PC-3 (cell line): Measurements from ENCODE around the gene INIP. TPM values are rescaled to one million over a fixed set of nuclear protein-coding genes. Genes with fewer than 3 reads are reported as not detected.

Source experiments
- ATAC-seq: fragments of 200-7000 bp; cut with Tn5 transposase; 2 replicates; pipeline ENCODE4 v1.9.1; 2020; ENCODE audit warnings: mild to moderate bottlenecking, moderate library complexity
- BruUV-seq: library from RNA; stranded (reverse); fragments of 400-500 nt; replicated peaks from 2 replicates; lab custom pipeline; 2021; lab: Mats Ljungman, UMichigan
- CTCF ChIA-PET: fragments of 300-600 bp; sonication (Branson Sonifier 250); formaldehyde crosslinking; loops from one replicate; lab custom pipeline; 2022; ENCODE audit warnings: antibody characterized with exemption; lab: Charles Lee
- POLR2A ChIA-PET: fragments of 300-600 bp; sonication (Branson Sonifier 250); formaldehyde crosslinking; loops from one replicate; lab custom pipeline; 2022; ENCODE audit warnings: antibody characterized with exemption; ENCODE audit not compliant: unreplicated experiment; lab: Charles Lee
- DNase-seq: peaks from one replicate; pipeline ENCODE4 v3.0.0-alpha.2; 2015
- H2AFZ ChIP-seq: fragments of 300-600 bp; sonication (generic); 2 replicates; pipeline ENCODE4 v1.6.0; 2016; ENCODE audit warnings: antibody characterized with exemption, low read length
- H3F3A ChIP-seq: fragments of 300-600 bp; sonication (generic); one replicate; pipeline ENCODE4 v1.6.0; 2017; ENCODE audit warnings: antibody characterized with exemption, low read length, control low read depth, mild to moderate bottlenecking; ENCODE audit not compliant: unreplicated experiment
- H3K27ac ChIP-seq: fragments of 300-600 bp; sonication (generic); 2 replicates; pipeline ENCODE4 v1.5.1; 2016; ENCODE audit warnings: mild to moderate bottlenecking, low read length
- H3K27me3 ChIP-seq: fragments of 300-600 bp; sonication (generic); 2 replicates; pipeline ENCODE4 v1.6.1; 2016; ENCODE audit warnings: low read length, mixed read lengths
- H3K36me3 ChIP-seq: fragments of 300-600 bp; sonication (generic); 2 replicates; pipeline ENCODE4 v1.6.1; 2016; ENCODE audit warnings: low read depth, mixed run types, low read length, mixed read lengths
- H3K4me1 ChIP-seq: fragments of 300-600 bp; sonication (generic); 2 replicates; pipeline ENCODE4 v1.5.1; 2016; ENCODE audit warnings: low read length; ENCODE audit not compliant: insufficient read depth
- H3K4me2 ChIP-seq: fragments of 300-600 bp; sonication (generic); 2 replicates; pipeline ENCODE4 v1.6.0; 2016; ENCODE audit warnings: low read length
- H3K4me3 ChIP-seq: fragments of 300-600 bp; sonication (generic); 2 replicates; pipeline ENCODE4 v1.5.1; 2016; ENCODE audit warnings: mild to moderate bottlenecking, low read length, mixed read lengths
- H3K79me2 ChIP-seq: fragments of 300-600 bp; sonication (generic); 2 replicates; pipeline ENCODE4 v1.6.1; 2017; ENCODE audit warnings: low read length, mixed read lengths
- H3K9ac ChIP-seq: fragments of 300-600 bp; sonication (generic); 2 replicates; pipeline ENCODE4 v1.6.0; 2016; ENCODE audit warnings: mild to moderate bottlenecking, low read length
- H3K9me2 ChIP-seq: fragments of 300-600 bp; sonication (generic); replicated peaks from 2 replicates; pipeline ENCODE4 v1.6.1; 2016; ENCODE audit warnings: mixed run types, low read length, mixed read lengths
- H3K9me3 ChIP-seq: fragments of 300-600 bp; sonication (generic); 2 replicates; pipeline ENCODE4 v1.6.1; 2016; ENCODE audit warnings: low read length, mixed read lengths
- H4K20me1 ChIP-seq: fragments of 300-600 bp; sonication (generic); 2 replicates; pipeline ENCODE4 v1.6.1; 2016; ENCODE audit warnings: low read length, mixed read lengths
- CTCF ChIP-seq: fragments of 300-600 bp; sonication (generic); conservative IDR thresholded peaks from 2 replicates; pipeline ENCODE4 v1.5.1; 2017; ENCODE audit warnings: antibody characterized with exemption, low read depth, mild to moderate bottlenecking, low read length
- EZH2 ChIP-seq: fragments of 300-600 bp; sonication (generic); IDR thresholded peaks from one replicate; pipeline ENCODE4 v1.6.1; 2017; ENCODE audit warnings: antibody characterized with exemption, mild to moderate bottlenecking, low read length; ENCODE audit not compliant: unreplicated experiment
- EZH2phosphoT487 ChIP-seq: fragments of 300-600 bp; sonication (generic); IDR thresholded peaks from 2 replicates; pipeline ENCODE4 v1.6.1; 2018; ENCODE audit warnings: mild to moderate bottlenecking, antibody characterized with exemption, low read length, borderline replicate concordance
- intact Hi-C: fragments of 100-400 bp; cut with micrococcal nuclease; formaldehyde crosslinking; loops from 2 replicates; pipeline ENCODE4 v1.9.0; 2023
- total RNA-seq: library from RNA; depleted of rRNA; stranded (reverse); fragments of >200 nt; gene quantifications from 2 replicates; pipeline ENCODE4 v1.2.3, GENCODE V29; 2014

INIP gene
- total RNA-seq, 1 experiment from 2014 or later: 15.1 TPM

GRCh38 chr9:112750016-112750763, 32.3 kb upstream of the INIP start, which contains the start of gene SNX30:
SNX30 (plus strand) TSS chr9:112750760; CDS start chr9:112751002, 242 bp downstream.
- peak within 1 kb of the TSS; percentile 66 for H3K9ac ChIP-seq
- no peaks in the 10 kb centered on the region for H3K27me3 ChIP-seq
- H3K4me1 ChIP-seq: peaks cover 39% of the 10 kb centered on the region
- no peaks in the 10 kb centered on the region for H4K20me1 ChIP-seq
- H3K27ac ChIP-seq: peak within 1 kb of the TSS; percentile 47
- H3K9me2 ChIP-seq: no peaks in the 10 kb centered on the region
- H3K4me2 ChIP-seq: peak within 1 kb of the TSS; percentile 99
- no peak for TF ChIP-seq EZH2phosphoT487
- TF ChIP-seq CTCF: no peak
- no peak for TF ChIP-seq EZH2
- H2AFZ ChIP-seq: peak within 1 kb of the TSS; percentile 86
- intact Hi-C loops: loop anchor here (5.0 kb wide), 1 partner anchor 42 kb away; no protein-coding TSS in a partner anchor
- H3F3A ChIP-seq: peaks cover 4% of the 10 kb centered on the region
- TSS peak; percentile 80 for BruUV-seq
- no peaks in the 10 kb centered on the region for H3K9me3 ChIP-seq
- ChIA-PET CTCF (no interaction called here), POLR2A (no interaction called here)
- H3K79me2 ChIP-seq: peaks cover 26% of the 10 kb centered on the region
- ATAC-seq: peak; percentile 49
- peak; percentile 86 for DNase-seq
- H3K36me3 ChIP-seq: no peaks in the 10 kb centered on the region
- H3K4me3 ChIP-seq: peak within 1 kb of the TSS; percentile 95

GRCh38 chr9:112747094-112747493, 29.2 kb upstream of the INIP start:
- ChIA-PET CTCF (no interaction called here), POLR2A (no interaction called here)
- Histone ChIP-seq H3K9me2 (no peaks in the 10 kb centered on the region), H4K20me1 (no peaks in the 10 kb centered on the region), H2AFZ (no peak overlapping the region), H3K36me3 (no peaks in the 10 kb centered on the region), H3F3A (no peaks in the 10 kb centered on the region), H3K9me3 (no peaks in the 10 kb centered on the region), H3K79me2 (peaks cover 12% of the 10 kb centered on the region), H3K4me1 (peaks cover 9% of the 10 kb centered on the region), H3K9ac (no peak overlapping the region), H3K27ac (no peak overlapping the region), H3K4me3 (no peak overlapping the region), H3K27me3 (no peaks in the 10 kb centered on the region), H3K4me2 (no peak overlapping the region)
- intact Hi-C loops: no loop called here
- BruUV-seq: no TSS peak
- ATAC-seq (no peak), DNase-seq (no peak)
- TF ChIP-seq EZH2phosphoT487 (no peak), CTCF (no peak), EZH2 (no peak)

GRCh38 chr9:112744177-112744576, 26.3 kb upstream of the INIP start:
- no TSS peak for BruUV-seq
- Histone ChIP-seq H3K9me2 (no peaks in the 10 kb centered on the region), H3F3A (no peaks in the 10 kb centered on the region), H3K4me1 (no peaks in the 10 kb centered on the region), H3K27ac (no peak overlapping the region), H3K4me3 (no peak overlapping the region), H2AFZ (no peak overlapping the region), H3K9me3 (no peaks in the 10 kb centered on the region), H3K9ac (no peak overlapping the region), H3K4me2 (no peak overlapping the region), H3K36me3 (no peaks in the 10 kb centered on the region), H3K79me2 (no peaks in the 10 kb centered on the region), H4K20me1 (no peaks in the 10 kb centered on the region), H3K27me3 (no peaks in the 10 kb centered on the region)
- intact Hi-C loops: no loop called here
- CTCF ChIA-PET: no interaction called here
- POLR2A ChIA-PET: no interaction called here
- DNase-seq: no peak
- ATAC-seq: no peak
- TF ChIP-seq EZH2phosphoT487 (no peak), CTCF (no peak), EZH2 (no peak)
